HCT116 (cell line): ENCODE measurements around the gene PNKP. TPM values are rescaled to one million over a fixed set of nuclear protein-coding genes. Genes with fewer than 3 reads are reported as not detected.

Source experiments
- ATAC-seq: fragments of 200-7000 bp; cut with Tn5 transposase; 2 replicates; pipeline ENCODE4 v1.9.1; 2020; ENCODE audit warnings: mild to moderate bottlenecking, moderate library complexity
- BruUV-seq: library from RNA; stranded (reverse); fragments of 400-500 nt; replicated peaks from 2 replicates; lab custom pipeline; 2021; lab: Mats Ljungman, UMichigan
- CTCF ChIA-PET: fragments of 300-600 bp; sonication (Branson Sonifier 250); formaldehyde crosslinking; loops from one replicate; lab custom pipeline; 2021; ENCODE audit warnings: antibody characterized with exemption; lab: Charles Lee
- POLR2A ChIA-PET: fragments of 300-600, 350-600 bp; sonication (Branson Sonifier 250); formaldehyde crosslinking; loops from one replicate; lab custom pipeline; 2021; ENCODE audit warnings: antibody characterized with exemption; lab: Charles Lee
- RAD21 ChIA-PET, 2 experiments: fragments of 300-600 bp; sonication (Branson Sonifier 250); formaldehyde crosslinking; loops; one replicate each; lab custom pipeline; 2023; ENCODE audit warnings: low total read pairs in 2 of 2; ENCODE audit not compliant: uncharacterized antibody in 2 of 2, unreplicated experiment in 2 of 2, low non-redundant PET in 1 of 2; lab: Charles Lee
- DNase-seq: peaks from one replicate; pipeline ENCODE4 v3.0.0-alpha.2; 2010; ENCODE audit warnings: low read depth, low spot score
- H2AFZ ChIP-seq: fragments of 200-600 bp; shearing (Covaris generic), sonication (generic); 2 replicates; pipeline ENCODE4 v1.6.1; 2017; ENCODE audit warnings: low read depth, mixed run types, mixed read lengths, antibody characterized with exemption, low read length; ENCODE audit not compliant: poor library complexity, severe bottlenecking
- H3K27ac ChIP-seq: 2 replicates; pipeline ENCODE4 v1.5.1; 2012; ENCODE audit warnings: low read depth, low read length
- H3K27me3 ChIP-seq: fragments of 200-600 bp; sonication (generic); 2 replicates; pipeline ENCODE4 v1.6.1; 2016; ENCODE audit warnings: mixed run types, low read length, mixed read lengths; ENCODE audit not compliant: insufficient read depth
- H3K36me3 ChIP-seq, 2 experiments: fragments of 200-500 bp in 1 of 2; fragments of 200-600 bp in 1 of 2; sonication (Bioruptor generic) in 1 of 2; sonication (generic) in 1 of 2; 2 replicates each; pipeline versions ENCODE4 v1.5.1 to v1.6.1; 2014 to 2016; ENCODE audit warnings: low read length in 2 of 2, inconsistent platforms in 1 of 2, mixed read lengths in 1 of 2, mixed run types in 1 of 2; ENCODE audit not compliant: insufficient read depth in 2 of 2, control insufficient read depth in 1 of 2
- H3K4me1 ChIP-seq, 2 experiments: fragments of 200-600 bp in 1 of 2; sonication (generic) in 1 of 2; 2 replicates each; pipeline versions ENCODE4 v1.5.1 to v1.6.1; 2012 to 2017; ENCODE audit warnings: low read length in 2 of 2, inconsistent platforms in 1 of 2, mild to moderate bottlenecking in 1 of 2, mixed read lengths in 1 of 2, mixed run types in 1 of 2, moderate library complexity in 1 of 2; ENCODE audit not compliant: insufficient read depth in 2 of 2, control insufficient read depth in 1 of 2
- H3K4me2 ChIP-seq: fragments of 200-600 bp; sonication (generic); 2 replicates; pipeline ENCODE4 v1.6.1; 2017; ENCODE audit warnings: mixed run types, low read length, mixed read lengths
- H3K4me3 ChIP-seq, 2 experiments: fragments of 200-600 bp in 1 of 2; sonication (generic) in 1 of 2; replicated peaks in 1 of 2; 2 replicates each; pipeline ENCODE4 v1.5.1; 2011 to 2016; ENCODE audit warnings: low read length in 2 of 2, control low read depth in 1 of 2, low read depth in 1 of 2, mild to moderate bottlenecking in 1 of 2, mixed read lengths in 1 of 2, mixed run types in 1 of 2
- H3K79me2 ChIP-seq: fragments of 200-600 bp; sonication (generic); 2 replicates; pipeline ENCODE4 v1.6.1; 2017; ENCODE audit warnings: mild to moderate bottlenecking, mixed run types, low read length, moderate library complexity, mixed read lengths; ENCODE audit not compliant: insufficient read depth
- H3K9ac ChIP-seq: fragments of 200-600 bp; sonication (generic); 2 replicates; pipeline ENCODE4 v1.6.1; 2016; ENCODE audit warnings: low read length, mixed read lengths
- H3K9me2 ChIP-seq: fragments of 200-600 bp; sonication (generic), shearing (Covaris generic); 2 replicates; pipeline ENCODE4 v1.6.1; 2017; ENCODE audit warnings: mixed run types, mild to moderate bottlenecking, moderate library complexity; ENCODE audit not compliant: insufficient read depth
- H3K9me3 ChIP-seq, 2 experiments: fragments of 200-500 bp in 1 of 2; fragments of 200-600 bp in 1 of 2; sonication (Bioruptor generic) in 1 of 2; sonication (generic) in 1 of 2; 2 replicates each; pipeline ENCODE4 v1.6.1; 2014 to 2017; ENCODE audit warnings: low read length in 2 of 2, mixed read lengths in 2 of 2, inconsistent platforms in 1 of 2, low read depth in 1 of 2, mild to moderate bottlenecking in 1 of 2, mixed run types in 1 of 2, moderate library complexity in 1 of 2; ENCODE audit not compliant: control insufficient read depth in 1 of 2, insufficient read depth in 1 of 2
- H4K20me1 ChIP-seq: fragments of 200-600 bp; sonication (generic), shearing (Covaris generic); 2 replicates; pipeline ENCODE4 v1.6.1; 2017; ENCODE audit warnings: mixed run types, mild to moderate bottlenecking, moderate library complexity; ENCODE audit not compliant: insufficient read depth
- CBX3 ChIP-seq: IDR thresholded peaks from 2 replicates; pipeline ENCODE4 v1.6.1; 2012; ENCODE audit warnings: low read depth
- CEBPB ChIP-seq: IDR thresholded peaks from 2 replicates; pipeline ENCODE4 v1.6.1; 2012; ENCODE audit warnings: low read depth
- CTCF ChIP-seq, 3 experiments: fragments of 200-600 bp in 1 of 3; sonication (generic) in 1 of 3; IDR thresholded peaks in 2 of 3; conservative IDR thresholded peaks in 1 of 3; 2 replicates each; pipeline ENCODE4 v1.5.1; 2012 to 2017; ENCODE audit warnings: low read depth in 2 of 3, low read length in 2 of 3, antibody characterized with exemption in 1 of 3, borderline replicate concordance in 1 of 3, control low read depth in 1 of 3, mild to moderate bottlenecking in 1 of 3, mixed read lengths in 1 of 3, mixed run types in 1 of 3, moderate library complexity in 1 of 3; ENCODE audit not compliant: insufficient read depth in 1 of 3
- EGR1 ChIP-seq: IDR thresholded peaks from 2 replicates; pipeline ENCODE4 v1.6.1; 2012; ENCODE audit warnings: low read depth
- ELF1 ChIP-seq: IDR thresholded peaks from 2 replicates; pipeline ENCODE4 v1.6.1; 2012; ENCODE audit warnings: low read depth, borderline replicate concordance
- FOSL1 ChIP-seq: IDR thresholded peaks from 2 replicates; pipeline ENCODE4 v1.6.1; 2012; ENCODE audit warnings: low read depth
- JUND ChIP-seq: IDR thresholded peaks from 2 replicates; pipeline ENCODE4 v1.6.1; 2012
- POLR2A ChIP-seq: IDR thresholded peaks from 2 replicates; pipeline ENCODE4 v1.7.0; 2011; ENCODE audit warnings: borderline replicate concordance; ENCODE audit not compliant: insufficient read depth, insufficient read length; ENCODE audit errors: extremely low read depth
- REST ChIP-seq: IDR thresholded peaks from 2 replicates; pipeline ENCODE4 v1.6.1; 2012; ENCODE audit warnings: low read depth
- SRF ChIP-seq: IDR thresholded peaks from 2 replicates; pipeline ENCODE4 v1.6.1; 2012; ENCODE audit warnings: low read depth
- ZNF274 ChIP-seq: fragments of 200-500 bp; sonication (Bioruptor generic); IDR thresholded peaks from 2 replicates; pipeline ENCODE4 v1.6.1; 2014; ENCODE audit warnings: mild to moderate bottlenecking, low read depth, low read length, inconsistent platforms
- intact Hi-C: fragments of 100-400 bp; cut with micrococcal nuclease; formaldehyde crosslinking; loops from 2 replicates; pipeline ENCODE4 v1.10.0; 2022
- total RNA-seq: library from RNA; stranded (reverse); gene quantifications from one replicate; pipeline ENCODE4 v1.2.1, GENCODE V29; 2021; ENCODE audit not compliant: unreplicated experiment
- TF ChIP-seq, protein P1 (sequence below): IDR thresholded peaks from 2 replicates; pipeline ENCODE4 v1.6.1; 2012

The PNKP gene
- total RNA-seq, 1 experiment from 2014 or later = 129 TPM

DNA sequence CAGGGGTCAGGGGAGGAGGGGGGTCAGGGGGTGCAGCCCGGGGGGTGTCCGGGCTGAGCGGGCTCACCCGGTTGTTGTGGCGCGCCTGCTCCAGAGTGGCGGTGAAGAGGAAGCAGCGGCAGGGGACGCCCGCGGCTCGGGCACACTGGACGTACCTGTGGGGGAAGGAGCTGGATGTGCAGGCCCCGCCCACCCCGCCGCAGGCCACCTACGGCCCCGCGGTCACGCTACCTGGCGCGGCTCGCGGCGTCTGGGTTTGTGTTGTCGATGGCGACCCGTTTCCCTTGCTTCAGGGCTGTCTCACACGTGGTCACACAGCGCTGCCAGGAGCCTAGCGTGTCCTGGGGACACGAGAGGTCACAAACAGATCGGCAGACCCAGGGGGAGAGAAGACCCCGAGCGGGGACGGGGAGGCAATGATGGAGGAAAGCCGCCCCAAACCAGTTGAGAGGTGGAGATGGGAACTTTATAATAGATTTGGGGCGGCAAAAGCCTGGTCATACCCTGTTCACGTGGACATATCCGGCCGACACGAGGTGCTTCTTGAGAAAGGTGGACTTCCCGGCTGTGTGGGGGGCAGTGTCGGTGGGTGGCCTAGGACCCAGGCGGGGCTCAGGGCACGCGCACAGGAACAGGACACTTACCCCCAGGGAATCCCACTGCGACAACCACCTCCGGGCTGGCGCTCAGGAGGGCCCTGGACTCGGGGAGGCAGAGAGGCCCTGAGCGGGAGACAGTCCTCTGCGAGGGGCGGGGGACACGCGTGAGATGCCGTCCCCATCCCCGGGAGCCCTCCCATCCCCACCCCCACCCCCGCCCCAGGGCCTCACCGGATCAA is 5.6 kb downstream of the PNKP start:
- no peak for TF ChIP-seq CTCF (IDR thresholded peaks at IDR 0.05 in 2 of 3, conservative IDR thresholded peaks at IDR 0.05 in 1 of 3; ENCODE audit: borderline replicate concordance in 1 of 3, insufficient read depth in 1 of 3, low read depth in 2 of 3, low read length in 2 of 3)
- no peak for TF ChIP-seq ELF1
- TF ChIP-seq FOSL1 = no peak
- TF ChIP-seq, protein P1, sequence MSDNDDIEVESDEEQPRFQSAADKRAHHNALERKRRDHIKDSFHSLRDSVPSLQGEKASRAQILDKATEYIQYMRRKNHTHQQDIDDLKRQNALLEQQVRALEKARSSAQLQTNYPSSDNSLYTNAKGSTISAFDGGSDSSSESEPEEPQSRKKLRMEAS = no peak
- TF ChIP-seq SRF = no peak
- no peak for TF ChIP-seq EGR1
- no peak for TF ChIP-seq ZNF274
- no peak for TF ChIP-seq CBX3
- no peak for TF ChIP-seq REST
- no peak for TF ChIP-seq JUND
- TF ChIP-seq CEBPB = no peak
- no peak for TF ChIP-seq POLR2A
- intact Hi-C loops = no loop called here
- H3K27ac ChIP-seq = no peak overlapping the region; the same call in 1 of the 2 replicates
- ChIA-PET CTCF (no interaction called here), RAD21 (no interaction called here), POLR2A (no interaction called here)
- no peak overlapping the region for H3K9ac ChIP-seq
- no TSS peak for BruUV-seq
- H3K9me3 ChIP-seq = no peaks in the 10 kb centered on the region
- ATAC-seq (no peak), DNase-seq (no peak)
- no peaks in the 10 kb centered on the region for H3K27me3 ChIP-seq
- H3K4me2 ChIP-seq = no peak overlapping the region
- peaks cover 40% of the 10 kb centered on the region for H3K79me2 ChIP-seq
- no peaks in the 10 kb centered on the region for H3K9me2 ChIP-seq
- H2AFZ ChIP-seq = no peak overlapping the region
- peaks cover 15 to 44% of the 10 kb centered on the region in 2 experiments for H3K36me3 ChIP-seq
- H4K20me1 ChIP-seq = peaks cover 5% of the 10 kb centered on the region; the same call in 1 of the 2 replicates
- H3K4me3 ChIP-seq = no peak overlapping the region
- H3K4me1 ChIP-seq = peaks cover 11 to 54% of the 10 kb centered on the region in 2 experiments; a peak in 2 of 4 replicates
